Liver (tissue), 3 donors: ENCODE data around the gene BMP7.
"Not testable (repeated sequence)": the region's sequence is repeated elsewhere in the genome, so short reads cannot be mapped to it uniquely, and the experiment has no call there.

Experiments used
- ATF3 ChIP-seq: IDR thresholded peaks from 2 replicates; pipeline ENCODE4 v1.6.1; 2016; ENCODE audit warnings: antibody characterized with exemption
- CTCF ChIP-seq: fragments of 150-350 bp; IDR thresholded peaks from 2 replicates; pipeline ENCODE4 v1.5.1; 2017; ENCODE audit warnings: improper control_type of control experiment, low read depth, low read length; ENCODE audit not compliant: missing input control
- EGR1 ChIP-seq, 2 donors: IDR thresholded peaks; 2 replicates each; pipeline ENCODE4 v1.6.1; 2016 to 2018; ENCODE audit warnings: antibody characterized with exemption in 2 of 2, low read depth in 2 of 2
- JUND ChIP-seq, 2 donors: IDR thresholded peaks; 2 replicates each; pipeline ENCODE4 v1.6.1; 2016; ENCODE audit warnings: antibody characterized with exemption in 2 of 2
- MAX ChIP-seq: IDR thresholded peaks from 2 replicates; pipeline ENCODE4 v1.6.1; 2016; ENCODE audit warnings: antibody characterized with exemption
- RAD21 ChIP-seq, 2 donors: IDR thresholded peaks; 2 replicates each; pipeline ENCODE4 v1.6.1; 2016; ENCODE audit warnings: antibody characterized with exemption in 2 of 2, mild to moderate bottlenecking in 2 of 2
- REST ChIP-seq: IDR thresholded peaks from 2 replicates; pipeline ENCODE4 v1.6.1; 2016; ENCODE audit warnings: antibody characterized with exemption, mild to moderate bottlenecking
- RXRA ChIP-seq, 2 donors: IDR thresholded peaks; 2 replicates each; pipeline ENCODE4 v1.6.1; 2017 to 2018; ENCODE audit warnings: antibody characterized with exemption in 2 of 2, mild to moderate bottlenecking in 1 of 2
- TAF1 ChIP-seq: conservative IDR thresholded peaks from 2 replicates; pipeline ENCODE4 v1.6.1; 2016; ENCODE audit warnings: antibody characterized with exemption, mild to moderate bottlenecking
- donor health status: healthy.
- donor health status: healthy.

GRCh38 chr20:57191265-57191638, 75.2 kb downstream of the BMP7 start:
- not testable (repeated sequence) for TF ChIP-seq CTCF; MAX; ATF3; TAF1; EGR1 (IDR thresholded peaks at IDR 0.05; ENCODE audit: low read depth in 2 of 2); RXRA (IDR thresholded peaks at IDR 0.05); RAD21 (IDR thresholded peaks at IDR 0.05); REST; JUND (IDR thresholded peaks at IDR 0.05)
